ENCODE results near the gene RASD1.

RASD1 gene

DNA sequence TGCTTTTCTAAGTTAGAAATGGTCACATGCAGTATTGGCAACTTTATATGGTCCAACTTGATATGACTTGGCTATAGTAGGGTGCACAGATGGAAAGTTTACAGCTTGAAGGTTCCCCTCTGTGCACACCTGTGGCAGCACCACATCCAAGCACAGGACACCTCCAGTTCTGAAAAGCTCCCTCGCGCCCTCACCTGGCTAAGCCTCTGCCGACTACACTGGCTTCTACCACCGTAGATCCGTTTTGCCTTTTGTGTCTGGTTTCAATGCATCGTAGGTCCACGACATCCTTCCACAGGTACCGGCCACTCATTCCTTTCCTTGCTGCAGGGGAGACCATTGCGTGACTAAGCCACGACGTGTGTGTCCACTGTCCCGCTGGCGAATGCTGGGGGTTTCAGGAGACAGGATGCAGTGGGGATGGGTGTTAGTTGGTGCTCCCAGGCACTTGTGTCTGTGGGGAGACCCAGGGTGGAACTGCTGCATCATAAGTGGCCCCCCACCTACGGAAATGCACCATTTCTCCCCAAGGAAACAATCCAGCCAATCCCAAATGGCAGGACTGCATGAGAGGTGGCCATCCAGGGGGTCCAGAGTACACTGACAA is 4.9 kb upstream of the RASD1 start:
- TF ChIP-seq, protein P1, sequence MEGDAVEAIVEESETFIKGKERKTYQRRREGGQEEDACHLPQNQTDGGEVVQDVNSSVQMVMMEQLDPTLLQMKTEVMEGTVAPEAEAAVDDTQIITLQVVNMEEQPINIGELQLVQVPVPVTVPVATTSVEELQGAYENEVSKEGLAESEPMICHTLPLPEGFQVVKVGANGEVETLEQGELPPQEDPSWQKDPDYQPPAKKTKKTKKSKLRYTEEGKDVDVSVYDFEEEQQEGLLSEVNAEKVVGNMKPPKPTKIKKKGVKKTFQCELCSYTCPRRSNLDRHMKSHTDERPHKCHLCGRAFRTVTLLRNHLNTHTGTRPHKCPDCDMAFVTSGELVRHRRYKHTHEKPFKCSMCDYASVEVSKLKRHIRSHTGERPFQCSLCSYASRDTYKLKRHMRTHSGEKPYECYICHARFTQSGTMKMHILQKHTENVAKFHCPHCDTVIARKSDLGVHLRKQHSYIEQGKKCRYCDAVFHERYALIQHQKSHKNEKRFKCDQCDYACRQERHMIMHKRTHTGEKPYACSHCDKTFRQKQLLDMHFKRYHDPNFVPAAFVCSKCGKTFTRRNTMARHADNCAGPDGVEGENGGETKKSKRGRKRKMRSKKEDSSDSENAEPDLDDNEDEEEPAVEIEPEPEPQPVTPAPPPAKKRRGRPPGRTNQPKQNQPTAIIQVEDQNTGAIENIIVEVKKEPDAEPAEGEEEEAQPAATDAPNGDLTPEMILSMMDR (IDR thresholded peaks at IDR 0.05) = no peak
- Histone ChIP-seq H3K27ac (no peak overlapping the region), H3K4me3 (no peak overlapping the region)
- no peak for DNase-seq (ENCODE audit: low spot score)

DNA sequence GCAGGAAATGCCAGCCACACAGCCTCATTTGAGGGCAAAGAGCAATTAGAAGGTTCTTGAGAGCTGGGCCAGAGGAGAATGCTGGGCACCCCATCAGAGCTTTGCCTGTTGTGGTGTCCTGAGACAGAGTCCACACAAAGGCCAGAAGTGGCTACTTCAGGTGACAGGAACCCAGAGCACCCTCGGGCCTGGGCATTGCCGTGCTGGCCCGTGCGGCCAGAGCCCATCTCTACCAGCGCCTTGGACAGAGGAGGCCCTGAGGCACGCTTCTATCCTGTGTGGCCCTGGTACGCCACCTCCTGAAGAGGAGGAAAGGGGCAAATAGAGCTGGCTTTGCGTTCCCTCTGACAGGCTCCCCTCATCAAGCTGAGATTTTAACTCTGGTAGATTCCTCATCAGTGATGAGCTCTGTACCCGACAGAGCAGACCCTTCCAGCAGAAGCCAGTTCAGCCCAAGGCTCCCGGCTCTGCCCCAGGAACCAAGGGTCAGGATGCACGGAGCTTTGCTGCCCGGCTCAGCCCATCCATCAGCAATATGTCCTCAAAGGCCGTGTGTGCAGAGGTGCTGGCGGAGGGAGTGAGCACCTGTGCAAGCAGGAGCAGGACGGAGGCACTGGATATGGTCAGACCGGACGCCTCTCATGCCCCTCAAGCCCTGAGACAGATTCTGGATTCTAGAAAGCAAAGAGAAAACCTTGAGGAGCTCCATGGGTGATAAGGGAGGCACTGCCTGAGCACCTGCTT is 3.4 kb upstream of the RASD1 start:
- TF ChIP-seq, protein P1 (IDR thresholded peaks at IDR 0.05) = no peak
- no peak for DNase-seq (ENCODE audit: low spot score)
- H3K27ac ChIP-seq = no peak overlapping the region
- H3K4me3 ChIP-seq = no peak overlapping the region

DNA sequence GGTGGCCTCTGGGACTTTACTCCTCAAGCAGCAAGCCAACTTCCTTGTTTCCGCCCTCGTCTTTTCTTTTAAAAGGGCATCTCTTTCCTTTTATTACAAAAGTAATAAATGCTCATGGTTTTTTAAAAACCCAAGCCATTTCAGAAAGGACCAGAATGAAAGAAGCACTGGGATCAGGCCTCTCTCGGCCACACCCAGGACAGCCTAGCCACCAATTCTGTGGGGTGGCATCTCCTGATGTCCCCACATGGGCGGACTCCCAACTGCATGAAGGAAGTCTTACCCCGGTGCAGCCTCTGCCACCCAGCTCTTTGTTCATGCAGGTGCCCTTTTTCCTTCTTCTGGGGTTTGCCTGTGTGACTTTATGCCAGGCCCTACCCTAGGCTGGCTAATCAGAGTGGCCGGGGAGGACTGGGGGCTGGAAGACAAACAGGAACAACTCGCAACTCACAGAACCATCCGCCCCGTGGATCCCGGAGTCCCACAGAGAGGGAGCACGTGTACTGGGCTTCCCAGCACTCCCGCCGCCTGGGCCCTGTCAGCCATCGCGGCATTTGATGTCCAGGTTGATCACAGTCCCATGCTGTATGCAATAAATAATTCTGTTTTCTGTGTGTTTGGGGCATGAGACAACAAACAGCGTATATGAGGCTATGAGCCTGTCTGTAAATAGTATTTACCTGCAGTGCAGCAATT is 2.6 kb upstream of the RASD1 start:
- DNase-seq (ENCODE audit: low spot score) = no peak
- no peak overlapping the region for H3K27ac ChIP-seq
- TF ChIP-seq, protein P1 (IDR thresholded peaks at IDR 0.05) = no peak
- H3K4me3 ChIP-seq = no peak overlapping the region

DNA sequence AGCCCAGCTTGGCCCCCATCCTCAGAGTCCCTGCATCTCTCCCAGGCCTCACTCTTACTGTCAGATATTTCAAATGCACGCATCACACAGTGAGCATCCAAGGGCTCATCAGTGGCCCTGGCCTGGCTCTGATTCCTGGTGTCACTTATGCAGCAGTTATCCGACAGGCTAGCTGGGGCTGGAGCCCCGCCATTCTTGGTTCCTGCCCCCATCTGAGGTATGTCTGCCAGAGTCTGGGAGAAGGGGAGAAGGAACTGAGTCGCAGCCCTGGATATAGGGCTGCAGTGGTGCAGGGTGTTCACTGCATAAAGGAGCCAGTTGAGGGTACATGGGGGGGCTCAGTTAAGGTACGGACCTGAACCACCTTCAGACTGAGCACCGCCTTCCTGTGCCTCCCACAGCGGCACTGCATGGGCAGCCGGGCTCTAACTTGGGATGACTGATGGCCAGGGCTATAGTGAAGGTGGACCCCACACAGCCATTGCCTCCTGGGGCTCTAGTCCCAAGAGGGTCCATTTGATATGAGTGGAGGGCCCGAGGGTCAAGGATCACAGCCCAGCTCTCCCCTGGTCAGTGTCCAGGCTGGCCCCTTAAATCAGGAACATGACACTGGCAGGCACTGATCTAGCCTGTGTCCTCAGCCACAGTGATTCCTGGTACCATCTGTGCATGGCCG is 1.8 kb upstream of the RASD1 start:
- H3K4me3 ChIP-seq = no peak overlapping the region
- no peak for DNase-seq (ENCODE audit: low spot score)
- TF ChIP-seq, protein P1 (IDR thresholded peaks at IDR 0.05) = no peak
- no peak overlapping the region for H3K27ac ChIP-seq

DNA sequence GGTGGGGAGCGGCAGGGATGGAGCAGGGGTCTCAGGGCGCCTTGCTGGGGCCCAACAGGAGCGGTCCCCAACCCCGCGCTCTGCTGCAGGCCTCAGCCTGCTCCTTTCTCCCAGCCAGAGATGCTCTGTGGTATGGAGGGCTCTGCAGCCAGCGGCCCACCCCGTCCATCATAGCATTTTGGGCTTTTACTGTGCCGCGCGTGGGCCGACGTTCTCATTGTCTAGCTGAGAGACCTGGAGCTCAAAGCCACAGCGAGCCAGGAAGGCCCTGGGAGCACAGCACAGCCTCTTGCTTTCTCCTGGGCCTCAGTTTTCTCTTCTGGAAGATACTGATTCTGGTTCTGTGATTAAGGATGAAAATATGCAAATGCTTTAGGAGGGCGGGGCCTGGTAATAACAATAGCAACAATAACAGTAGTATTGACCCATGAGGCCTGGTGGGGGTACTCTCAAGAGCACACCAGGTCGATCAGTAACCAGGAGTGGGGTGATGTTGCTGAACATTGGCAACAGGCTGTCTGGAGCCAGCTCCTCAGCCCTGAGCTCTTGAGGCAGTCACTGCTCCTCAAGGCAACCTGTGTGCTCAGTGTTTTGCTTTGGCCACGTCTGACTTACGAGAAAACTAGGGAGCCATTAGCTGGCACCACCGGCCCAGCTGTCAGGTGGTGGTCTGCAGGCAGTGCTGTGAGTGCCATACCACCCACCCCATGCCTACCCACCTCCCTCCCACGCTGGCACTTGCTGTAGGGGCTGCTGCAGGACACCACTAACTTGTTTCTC is 1.1 kb upstream of the RASD1 start:
- TF ChIP-seq, protein P1 (IDR thresholded peaks at IDR 0.05) = peak; percentile 9
- DNase-seq (ENCODE audit: low spot score) = no peak
- Histone ChIP-seq H3K4me3 (peak overlapping the region; percentile 76), H3K27ac (peak overlapping the region in 1 of 2 donors; percentile 82)

DNA sequence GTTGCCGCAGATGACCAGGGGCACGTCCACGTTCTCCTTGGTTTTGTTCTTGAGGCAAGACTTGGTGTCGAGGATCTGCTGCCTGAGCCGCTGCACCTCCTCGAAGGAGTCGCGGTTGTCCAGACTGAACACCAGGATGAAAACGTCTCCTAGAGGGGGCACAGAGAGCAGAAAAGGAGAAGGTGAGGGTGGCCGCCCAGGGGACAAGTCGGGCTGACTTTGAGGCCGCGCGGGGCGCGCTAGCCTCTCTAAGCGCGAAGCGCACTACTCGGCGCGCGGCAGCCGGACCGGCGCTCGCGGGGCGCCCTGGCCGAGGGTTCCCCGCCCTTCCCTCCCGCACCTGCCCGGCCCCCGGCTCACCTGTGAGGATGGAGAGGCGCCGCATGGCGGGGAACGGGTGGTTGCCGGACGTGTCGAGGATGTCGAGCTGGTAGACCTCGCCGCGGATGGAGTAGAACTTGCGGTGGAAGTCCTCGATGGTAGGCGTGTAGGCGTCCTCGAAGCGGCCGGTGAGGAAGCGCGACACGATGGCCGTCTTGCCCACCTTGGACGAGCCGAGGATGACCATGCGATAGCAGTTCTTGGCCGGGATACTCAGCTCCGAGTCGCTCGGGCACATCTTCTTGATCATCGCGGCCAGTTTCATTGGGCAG is 533 bp downstream of the RASD1 start:
- TF ChIP-seq, protein P1 (IDR thresholded peaks at IDR 0.05) = no peak
- Histone ChIP-seq H3K4me3 (peak overlapping the region; percentile 76), H3K27ac (peak overlapping the region; percentile 59 to 82)
- no peak for DNase-seq (ENCODE audit: low spot score)

All from coronary artery (tissue), 2 donors.